PC-3 (cell line): ENCODE results near the gene OR6V1.

Experiments
- CTCF ChIP-seq: fragments of 300-600 bp; sonication (generic); conservative IDR thresholded peaks from 2 replicates; pipeline ENCODE4 v1.5.1; 2017; ENCODE audit warnings: antibody characterized with exemption, low read depth, mild to moderate bottlenecking, low read length
- EZH2 ChIP-seq: fragments of 300-600 bp; sonication (generic); IDR thresholded peaks from one replicate; pipeline ENCODE4 v1.6.1; 2017; ENCODE audit warnings: antibody characterized with exemption, mild to moderate bottlenecking, low read length; ENCODE audit not compliant: unreplicated experiment
- EZH2phosphoT487 ChIP-seq: fragments of 300-600 bp; sonication (generic); IDR thresholded peaks from 2 replicates; pipeline ENCODE4 v1.6.1; 2018; ENCODE audit warnings: mild to moderate bottlenecking, antibody characterized with exemption, low read length, borderline replicate concordance

- no peak for TF ChIP-seq EZH2phosphoT487
- TF ChIP-seq CTCF = no peak
- TF ChIP-seq EZH2 = no peak
Measured at GRCh38 chr7:143074141-143074540, 22.0 kb downstream of the OR6V1 start.
